Caco-2 (cell line): ENCODE results near the gene PLPPR1. TPM values are rescaled to one million over a fixed set of nuclear protein-coding genes. Genes with fewer than 3 reads are reported as not detected.

Experiments
- BruUV-seq: library from RNA; stranded (reverse); fragments of 400-500 nt; replicated peaks from 2 replicates; lab custom pipeline; 2021; lab: Mats Ljungman, UMichigan
- CTCF ChIA-PET: fragments of 300-600 bp; sonication (Branson Sonifier 250); formaldehyde crosslinking; loops from one replicate; lab custom pipeline; 2022; ENCODE audit warnings: antibody characterized with exemption; lab: Charles Lee
- POLR2A ChIA-PET: fragments of 300-600 bp; sonication (Branson Sonifier 250); formaldehyde crosslinking; loops from one replicate; lab custom pipeline; 2022; ENCODE audit warnings: antibody characterized with exemption; lab: Charles Lee
- DNase-seq, 2 experiments: peaks; one replicate each; pipeline versions ENCODE4 v3.0.0 to v3.0.0-alpha.2; 2020 to 2022
- H3K27me3 ChIP-seq: replicated peaks from 2 replicates; pipeline ENCODE4 v1.6.0; 2011; ENCODE audit warnings: low read length; ENCODE audit not compliant: control insufficient read depth, insufficient read depth
- H3K36me3 ChIP-seq: 2 replicates; pipeline ENCODE4 v1.5.1; 2011; ENCODE audit warnings: low read length; ENCODE audit not compliant: control insufficient read depth, insufficient read depth
- H3K4me1 ChIP-seq: fragments of 250-450 bp; sonication (Bioruptor Pico); 2 replicates; pipeline ENCODE4 v1.5.1; 2020; ENCODE audit warnings: mild to moderate bottlenecking
- H3K4me3 ChIP-seq: 2 replicates; pipeline ENCODE4 v1.5.1; 2011; ENCODE audit warnings: low read depth, mild to moderate bottlenecking, control low read depth, low read length
- H3K9me3 ChIP-seq: fragments of 250-450 bp; sonication (Bioruptor Pico); 2 replicates; pipeline ENCODE4 v1.5.1; 2020; ENCODE audit warnings: mild to moderate bottlenecking, moderate library complexity
- H3K27ac Mint-ChIP-seq: one replicate; pipeline ENCODE4 v1.8.0; 2022; ENCODE audit warnings: mixed read lengths; ENCODE audit not compliant: unreplicated experiment
- H3K27me3 Mint-ChIP-seq: one replicate; pipeline ENCODE4 v1.8.0; 2022; ENCODE audit warnings: mixed read lengths; ENCODE audit not compliant: insufficient read depth, unreplicated experiment
- H3K36me3 Mint-ChIP-seq: one replicate; pipeline ENCODE4 v1.8.0; 2022; ENCODE audit warnings: mild to moderate bottlenecking, mixed read lengths; ENCODE audit not compliant: insufficient read depth, unreplicated experiment
- H3K4me1 Mint-ChIP-seq: one replicate; pipeline ENCODE4 v1.8.0; 2022; ENCODE audit warnings: low read depth, mixed read lengths; ENCODE audit not compliant: unreplicated experiment
- H3K4me3 Mint-ChIP-seq: one replicate; pipeline ENCODE4 v1.8.0; 2022; ENCODE audit warnings: mild to moderate bottlenecking, moderate library complexity, mixed read lengths; ENCODE audit not compliant: unreplicated experiment
- H3K9me3 Mint-ChIP-seq: one replicate; pipeline ENCODE4 v1.8.0; 2022; ENCODE audit warnings: mixed read lengths; ENCODE audit not compliant: unreplicated experiment
- intact Hi-C: fragments of 100-400 bp; cut with micrococcal nuclease; formaldehyde crosslinking; loops from one replicate; pipeline ENCODE4 v1.10.0; 2022; ENCODE audit not compliant: unreplicated experiment
- total RNA-seq: library from RNA; stranded (reverse); gene quantifications from 2 replicates; pipeline ENCODE4 v1.2.3, GENCODE V29; 2022
- TF ChIP-seq, protein P1 (sequence below), 2 experiments: fragments of 200-600 bp in 1 of 2; IDR thresholded peaks; 1 replicate in 1 of 2; 2 replicates in 1 of 2; pipeline versions ENCODE4 v1.5.1 to v1.8.0; 2011 to 2022; ENCODE audit warnings: antibody characterized with exemption in 1 of 2, control low read depth in 1 of 2, inconsistent platforms in 1 of 2, low read depth in 1 of 2, low read length in 1 of 2, mild to moderate bottlenecking in 1 of 2, moderate library complexity in 1 of 2; ENCODE audit not compliant: insufficient read depth in 1 of 2, severe bottlenecking in 1 of 2, unreplicated experiment in 1 of 2

PLPPR1 gene
- total RNA-seq, 1 experiment from 2014 or later, result not detected

DNA sequence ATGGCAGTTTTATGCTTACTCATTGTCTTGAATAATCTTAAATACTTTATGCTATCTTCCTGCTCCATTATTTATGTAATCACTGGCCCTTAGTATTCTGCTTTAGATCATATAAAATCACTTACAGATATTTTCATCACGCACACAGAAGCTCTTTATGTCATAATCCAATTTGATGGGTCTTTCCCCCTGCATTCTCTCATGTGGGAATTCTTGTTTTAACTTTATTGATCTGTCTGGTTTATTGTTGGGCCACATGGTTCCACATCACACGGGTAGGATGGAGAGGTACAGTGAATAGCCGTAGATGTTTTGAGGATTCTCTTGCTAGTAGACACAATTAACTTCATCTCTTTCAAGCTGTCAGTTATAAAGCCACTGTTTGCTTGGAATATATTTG is 27.0 kb downstream of the PLPPR1 start:
- Mint-ChIP-seq H3K9me3 (no peaks in the 10 kb centered on the region), H3K4me3 (no peak overlapping the region), H3K4me1 (no peaks in the 10 kb centered on the region), H3K27me3 (peaks cover 5% of the 10 kb centered on the region), H3K36me3 (no peaks in the 10 kb centered on the region), H3K27ac (no peak overlapping the region)
- ChIA-PET POLR2A (no interaction called here), CTCF (no interaction called here)
- no TSS peak for BruUV-seq
- TF ChIP-seq, protein P1, sequence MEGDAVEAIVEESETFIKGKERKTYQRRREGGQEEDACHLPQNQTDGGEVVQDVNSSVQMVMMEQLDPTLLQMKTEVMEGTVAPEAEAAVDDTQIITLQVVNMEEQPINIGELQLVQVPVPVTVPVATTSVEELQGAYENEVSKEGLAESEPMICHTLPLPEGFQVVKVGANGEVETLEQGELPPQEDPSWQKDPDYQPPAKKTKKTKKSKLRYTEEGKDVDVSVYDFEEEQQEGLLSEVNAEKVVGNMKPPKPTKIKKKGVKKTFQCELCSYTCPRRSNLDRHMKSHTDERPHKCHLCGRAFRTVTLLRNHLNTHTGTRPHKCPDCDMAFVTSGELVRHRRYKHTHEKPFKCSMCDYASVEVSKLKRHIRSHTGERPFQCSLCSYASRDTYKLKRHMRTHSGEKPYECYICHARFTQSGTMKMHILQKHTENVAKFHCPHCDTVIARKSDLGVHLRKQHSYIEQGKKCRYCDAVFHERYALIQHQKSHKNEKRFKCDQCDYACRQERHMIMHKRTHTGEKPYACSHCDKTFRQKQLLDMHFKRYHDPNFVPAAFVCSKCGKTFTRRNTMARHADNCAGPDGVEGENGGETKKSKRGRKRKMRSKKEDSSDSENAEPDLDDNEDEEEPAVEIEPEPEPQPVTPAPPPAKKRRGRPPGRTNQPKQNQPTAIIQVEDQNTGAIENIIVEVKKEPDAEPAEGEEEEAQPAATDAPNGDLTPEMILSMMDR (IDR thresholded peaks at IDR 0.05; ENCODE audit: insufficient read depth in 1 of 2, low read depth in 1 of 2, low read length in 1 of 2, severe bottlenecking in 1 of 2, unreplicated experiment in 1 of 2), result no peak
- Histone ChIP-seq H3K27me3 (no peaks in the 10 kb centered on the region), H3K36me3 (no peaks in the 10 kb centered on the region), H3K9me3 (no peaks in the 10 kb centered on the region), H3K4me1 (no peaks in the 10 kb centered on the region), H3K4me3 (no peak overlapping the region)
- intact Hi-C loops, result no loop called here
- DNase-seq, result no peak

DNA sequence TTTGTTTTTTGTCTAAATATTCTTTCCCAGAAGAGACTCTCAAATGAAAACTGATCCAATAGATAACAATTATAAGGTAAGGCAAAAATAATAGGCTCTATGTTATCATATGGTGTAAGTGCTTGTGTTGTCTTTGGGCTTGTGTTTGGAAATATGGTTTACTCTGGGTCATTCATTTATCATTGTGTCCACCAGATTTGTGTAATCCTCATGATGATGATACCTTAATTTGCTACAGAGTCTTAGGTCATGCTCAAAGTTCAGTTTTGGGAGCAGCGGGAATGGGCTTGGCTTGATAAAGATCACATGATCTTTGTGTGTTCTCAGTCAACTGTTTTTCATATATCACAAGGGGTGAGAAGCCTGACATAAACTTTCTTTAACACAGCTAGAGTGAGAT is 34.2 kb downstream of the PLPPR1 start:
- Mint-ChIP-seq H3K9me3 (no peaks in the 10 kb centered on the region), H3K4me3 (no peak overlapping the region), H3K27me3 (no peaks in the 10 kb centered on the region), H3K27ac (no peak overlapping the region), H3K4me1 (no peaks in the 10 kb centered on the region), H3K36me3 (no peaks in the 10 kb centered on the region)
- POLR2A ChIA-PET, result no interaction called here
- no peak overlapping the region for H3K4me3 ChIP-seq
- BruUV-seq, result no TSS peak
- H3K36me3 ChIP-seq, result no peaks in the 10 kb centered on the region
- DNase-seq, result peak in 1 of 2 experiments; percentile 1
- TF ChIP-seq, protein P1 (IDR thresholded peaks at IDR 0.05; ENCODE audit: insufficient read depth in 1 of 2, low read depth in 1 of 2, low read length in 1 of 2, severe bottlenecking in 1 of 2, unreplicated experiment in 1 of 2), result no peak
- intact Hi-C loops, result no loop called here
- H3K4me1 ChIP-seq, result 0 out of 2 replicates have a peak, but pooled peaks cover 7% of the 10 kb centered on the region
- CTCF ChIA-PET, result no interaction called here
- H3K27me3 ChIP-seq, result no peaks in the 10 kb centered on the region
- no peaks in the 10 kb centered on the region for H3K9me3 ChIP-seq

- H3K27me3 Mint-ChIP-seq, result no peaks in the 10 kb centered on the region
- H3K4me1 Mint-ChIP-seq, result no peaks in the 10 kb centered on the region
- no peak overlapping the region for H3K4me3 Mint-ChIP-seq
- H3K27ac Mint-ChIP-seq, result no peak overlapping the region
- no peaks in the 10 kb centered on the region for H3K36me3 Mint-ChIP-seq
- ChIA-PET CTCF (no interaction called here), POLR2A (no interaction called here)
- Histone ChIP-seq H3K36me3 (no peaks in the 10 kb centered on the region), H3K9me3 (no peaks in the 10 kb centered on the region), H3K4me1 (0 out of 2 replicates have a peak, but pooled peaks cover 7% of the 10 kb centered on the region), H3K27me3 (no peaks in the 10 kb centered on the region), H3K4me3 (no peak overlapping the region)
- TF ChIP-seq, protein P1 (IDR thresholded peaks at IDR 0.05; ENCODE audit: insufficient read depth in 1 of 2, low read depth in 1 of 2, low read length in 1 of 2, severe bottlenecking in 1 of 2, unreplicated experiment in 1 of 2), result no peak
- no peaks in the 10 kb centered on the region for H3K9me3 Mint-ChIP-seq
- DNase-seq, result no peak
- intact Hi-C loops, result no loop called here
- BruUV-seq, result no TSS peak
Measured at GRCh38 chr9:101063192-101063591, 34.7 kb downstream of the PLPPR1 start.
